ENCODE measurements around the gene ADH5.

DNA sequence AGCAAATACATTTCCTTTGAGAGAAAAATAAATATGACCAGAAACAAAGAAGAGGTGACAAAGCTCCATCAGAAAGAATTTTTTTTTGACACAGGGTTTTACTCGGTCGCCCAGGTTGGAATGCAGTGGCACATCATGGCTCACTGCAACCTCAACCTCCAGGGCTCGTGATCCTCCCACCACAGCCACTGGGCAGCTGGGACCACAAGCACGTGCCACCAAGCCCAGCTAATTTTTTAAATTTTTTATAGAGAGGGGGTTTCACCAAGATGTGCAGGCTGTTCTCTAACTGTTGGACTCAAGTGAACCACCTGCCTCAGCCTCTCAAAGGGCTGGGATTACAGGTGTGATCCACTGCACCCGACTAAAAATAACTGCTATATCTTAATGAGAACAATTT, 10.3 kb downstream of the ADH5 start:
- no peak for TF ChIP-seq EZH2 (IDR thresholded peaks at IDR 0.05; ENCODE audit: borderline replicate concordance, low read depth, low read length, poor library complexity, severe bottlenecking)
- TF ChIP-seq, protein P1, sequence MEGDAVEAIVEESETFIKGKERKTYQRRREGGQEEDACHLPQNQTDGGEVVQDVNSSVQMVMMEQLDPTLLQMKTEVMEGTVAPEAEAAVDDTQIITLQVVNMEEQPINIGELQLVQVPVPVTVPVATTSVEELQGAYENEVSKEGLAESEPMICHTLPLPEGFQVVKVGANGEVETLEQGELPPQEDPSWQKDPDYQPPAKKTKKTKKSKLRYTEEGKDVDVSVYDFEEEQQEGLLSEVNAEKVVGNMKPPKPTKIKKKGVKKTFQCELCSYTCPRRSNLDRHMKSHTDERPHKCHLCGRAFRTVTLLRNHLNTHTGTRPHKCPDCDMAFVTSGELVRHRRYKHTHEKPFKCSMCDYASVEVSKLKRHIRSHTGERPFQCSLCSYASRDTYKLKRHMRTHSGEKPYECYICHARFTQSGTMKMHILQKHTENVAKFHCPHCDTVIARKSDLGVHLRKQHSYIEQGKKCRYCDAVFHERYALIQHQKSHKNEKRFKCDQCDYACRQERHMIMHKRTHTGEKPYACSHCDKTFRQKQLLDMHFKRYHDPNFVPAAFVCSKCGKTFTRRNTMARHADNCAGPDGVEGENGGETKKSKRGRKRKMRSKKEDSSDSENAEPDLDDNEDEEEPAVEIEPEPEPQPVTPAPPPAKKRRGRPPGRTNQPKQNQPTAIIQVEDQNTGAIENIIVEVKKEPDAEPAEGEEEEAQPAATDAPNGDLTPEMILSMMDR (conservative IDR thresholded peaks at IDR 0.05; ENCODE audit: low read depth, low read length), result no peak
